HK-2 (cell line): Measurements from ENCODE around the gene IGLON5.

ENCODE experiments used
- DNase-seq: peaks from one replicate; pipeline ENCODE4 v3.0.0-alpha.2; 2018; ENCODE audit not compliant: unreplicated experiment

IGLON5 gene

GRCh38 chr19:51317968-51318367 is 6.5 kb downstream of the IGLON5 start:
- no peak for DNase-seq

- no peak for DNase-seq
Measured at GRCh38 chr19:51318687-51319648, 7.5 kb downstream of the IGLON5 start.

GRCh38 chr19:51319649-51320279 is 8.3 kb downstream of the IGLON5 start:
- no peak for DNase-seq

- DNase-seq: no peak
Measured at GRCh38 chr19:51320280-51320657, 8.8 kb downstream of the IGLON5 start.

- no peak for DNase-seq
Measured at GRCh38 chr19:51321799-51322198, 10.4 kb downstream of the IGLON5 start.

- no peak for DNase-seq
Measured at GRCh38 chr19:51323481-51324166, 12.2 kb downstream of the IGLON5 start.

GRCh38 chr19:51324167-51324481 is 12.7 kb downstream of the IGLON5 start:
- DNase-seq: no peak

- no peak for DNase-seq
Measured at GRCh38 chr19:51325161-51325976, 13.9 kb downstream of the IGLON5 start.

- no peak for DNase-seq
Measured at GRCh38 chr19:51326216-51327065, 15.0 kb downstream of the IGLON5 start.

GRCh38 chr19:51327066-51328001 is 15.9 kb downstream of the IGLON5 start:
- peak; percentile 88 for DNase-seq

GRCh38 chr19:51329411-51329810 is 18.0 kb downstream of the IGLON5 start:
- no peak for DNase-seq

GRCh38 chr19:51330366-51330765 is 18.9 kb downstream of the IGLON5 start:
- DNase-seq: no peak

GRCh38 chr19:51331193-51331592 is 19.7 kb downstream of the IGLON5 start:
- no peak for DNase-seq

GRCh38 chr19:51331716-51332115 is 20.3 kb downstream of the IGLON5 start:
- DNase-seq: no peak

- no peak for DNase-seq
Measured at GRCh38 chr19:51333836-51334460, 22.5 kb downstream of the IGLON5 start.

GRCh38 chr19:51337141-51337860 is 25.9 kb downstream of the IGLON5 start:
- no peak for DNase-seq

GRCh38 chr19:51337861-51338562 is 26.6 kb downstream of the IGLON5 start:
- no peak for DNase-seq
